HL-60 (cell line): Measurements from ENCODE around the gene PRC1.

Experiments used
- GABPA ChIP-seq: IDR thresholded peaks from 2 replicates; pipeline ENCODE4 v1.6.1; 2012; ENCODE audit warnings: low read depth
- TF ChIP-seq, protein P1 (sequence below): IDR thresholded peaks from one replicate; pipeline ENCODE4 v1.5.1; 2011; ENCODE audit warnings: low read length, control low read depth, inconsistent platforms; ENCODE audit not compliant: insufficient read depth

DNA sequence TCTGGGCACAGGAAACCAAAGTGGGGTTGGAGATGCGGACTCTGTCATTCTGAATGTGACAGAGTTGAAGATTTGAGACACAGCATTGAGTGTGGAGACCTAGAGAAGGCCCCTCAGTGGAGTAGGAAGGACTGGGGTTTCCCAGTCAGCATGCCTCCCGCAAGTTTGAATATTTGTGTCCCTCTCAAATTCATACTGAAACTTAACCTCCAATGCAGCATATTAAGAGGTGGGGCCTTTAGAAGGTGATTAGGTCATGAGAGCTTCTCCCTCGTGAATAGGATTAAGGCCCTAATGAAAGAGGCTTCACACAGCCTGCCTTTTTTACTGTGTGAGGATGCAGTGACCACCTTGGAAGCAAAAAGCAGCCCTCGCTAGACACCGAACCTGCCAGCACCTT lies 70.0 kb downstream of the PRC1 start:
- TF ChIP-seq, protein P1, sequence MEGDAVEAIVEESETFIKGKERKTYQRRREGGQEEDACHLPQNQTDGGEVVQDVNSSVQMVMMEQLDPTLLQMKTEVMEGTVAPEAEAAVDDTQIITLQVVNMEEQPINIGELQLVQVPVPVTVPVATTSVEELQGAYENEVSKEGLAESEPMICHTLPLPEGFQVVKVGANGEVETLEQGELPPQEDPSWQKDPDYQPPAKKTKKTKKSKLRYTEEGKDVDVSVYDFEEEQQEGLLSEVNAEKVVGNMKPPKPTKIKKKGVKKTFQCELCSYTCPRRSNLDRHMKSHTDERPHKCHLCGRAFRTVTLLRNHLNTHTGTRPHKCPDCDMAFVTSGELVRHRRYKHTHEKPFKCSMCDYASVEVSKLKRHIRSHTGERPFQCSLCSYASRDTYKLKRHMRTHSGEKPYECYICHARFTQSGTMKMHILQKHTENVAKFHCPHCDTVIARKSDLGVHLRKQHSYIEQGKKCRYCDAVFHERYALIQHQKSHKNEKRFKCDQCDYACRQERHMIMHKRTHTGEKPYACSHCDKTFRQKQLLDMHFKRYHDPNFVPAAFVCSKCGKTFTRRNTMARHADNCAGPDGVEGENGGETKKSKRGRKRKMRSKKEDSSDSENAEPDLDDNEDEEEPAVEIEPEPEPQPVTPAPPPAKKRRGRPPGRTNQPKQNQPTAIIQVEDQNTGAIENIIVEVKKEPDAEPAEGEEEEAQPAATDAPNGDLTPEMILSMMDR, result no peak
- no peak for TF ChIP-seq GABPA
